ENCODE data around the gene BRSK1. TPM values are rescaled to one million over a fixed set of nuclear protein-coding genes. Genes with fewer than 3 reads are reported as not detected.

BRSK1 gene
- total RNA-seq, 1 donor, result 5.2 TPM

GRCh38 chr19:55254625-55254977 lies 29.2 kb upstream of the BRSK1 start:
- no peak for DNase-seq (ENCODE audit: low read depth)
- no peak for TF ChIP-seq CTCF (IDR thresholded peaks at IDR 0.05; ENCODE audit: insufficient read depth, low read length)
- H3K4me3 ChIP-seq (ENCODE audit: low read depth, low read length), result peak overlapping the region; percentile 25

GRCh38 chr19:55255618-55256423 lies 28.0 kb upstream of the BRSK1 start:
- no peak for TF ChIP-seq CTCF (IDR thresholded peaks at IDR 0.05; ENCODE audit: insufficient read depth, low read length)
- H3K4me3 ChIP-seq (ENCODE audit: low read depth, low read length), result peak overlapping the region; percentile 85
- DNase-seq (ENCODE audit: low read depth), result peak; percentile 5

DNA sequence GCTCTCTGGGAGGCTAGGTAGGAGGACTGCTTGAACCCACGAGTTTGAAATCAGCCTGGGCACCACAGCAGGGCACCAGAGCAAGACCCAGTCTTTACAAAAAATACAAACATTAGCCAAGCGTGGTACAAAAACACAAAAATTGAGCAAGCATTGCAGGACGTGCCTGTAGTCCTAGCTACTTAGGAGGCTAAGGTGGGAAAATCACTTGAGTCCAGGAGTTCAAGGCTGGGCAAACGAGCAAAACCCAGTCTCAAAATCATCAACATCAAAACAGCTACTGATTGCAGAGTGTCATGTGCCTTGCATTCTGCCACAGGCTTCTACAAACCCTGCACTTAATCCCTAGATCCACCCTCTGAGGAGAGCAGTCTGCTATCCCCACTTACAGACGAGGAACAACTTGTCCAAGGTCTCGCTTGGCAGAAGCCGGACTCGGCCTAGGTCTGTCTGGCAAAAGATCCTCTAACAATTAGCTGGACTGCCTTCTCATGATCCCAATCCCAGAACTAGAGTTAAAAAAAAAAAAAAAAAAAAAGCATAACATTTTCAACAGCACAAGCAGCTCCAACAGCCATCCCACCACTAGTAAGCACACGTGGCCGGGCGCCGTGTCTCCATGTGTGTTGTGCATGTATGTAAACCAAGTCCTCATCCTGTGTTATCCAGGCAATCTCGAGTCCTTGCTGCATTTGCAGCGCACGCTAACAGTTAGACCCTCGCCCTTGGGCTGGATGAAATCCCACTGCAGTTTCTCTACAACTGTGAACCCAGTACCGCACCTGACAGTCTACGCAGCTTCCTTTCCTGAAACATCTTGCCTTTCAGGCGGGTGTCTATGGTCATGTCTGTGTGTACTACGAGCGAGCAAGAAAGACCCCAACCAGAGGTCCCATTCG lies 27.0 kb upstream of the BRSK1 start:
- peak overlapping the region; percentile 85 for H3K4me3 ChIP-seq (ENCODE audit: low read depth, low read length)
- no peak for TF ChIP-seq CTCF (IDR thresholded peaks at IDR 0.05; ENCODE audit: insufficient read depth, low read length)
- peak; percentile 10 for DNase-seq (ENCODE audit: low read depth)

GRCh38 chr19:55257461-55258420 lies 26.1 kb upstream of the BRSK1 start:
- no peak for TF ChIP-seq CTCF (IDR thresholded peaks at IDR 0.05; ENCODE audit: insufficient read depth, low read length)
- H3K4me3 ChIP-seq (ENCODE audit: low read depth, low read length), result peak overlapping the region; percentile 85
- peak; percentile 4 for DNase-seq (ENCODE audit: low read depth)

GRCh38 chr19:55258476-55258827 lies 25.3 kb upstream of the BRSK1 start:
- TF ChIP-seq CTCF (IDR thresholded peaks at IDR 0.05; ENCODE audit: insufficient read depth, low read length), result no peak
- DNase-seq (ENCODE audit: low read depth), result no peak
- H3K4me3 ChIP-seq (ENCODE audit: low read depth, low read length), result peak overlapping the region; percentile 85
